Aorta (tissue), 5 donors: Measurements from ENCODE around the gene OR1L8. TPM values are rescaled to one million over a fixed set of nuclear protein-coding genes. Genes with fewer than 3 reads are reported as not detected.
"Not testable (repeated sequence)": the region's sequence is repeated elsewhere in the genome, so short reads cannot be mapped to it uniquely, and the experiment has no call there.

ENCODE experiments used
- ATAC-seq: fragments of 200-7000 bp; cut with Tn5 transposase; one replicate; pipeline ENCODE4 v1.9.1; 2022; ENCODE audit warnings: moderate library complexity; ENCODE audit not compliant: low FRiP score
- DNase-seq, 2 donors: peaks; one replicate each; pipeline ENCODE4 v3.0.0-alpha.2; 2020
- H3K27ac ChIP-seq, 2 donors: one replicate each; pipeline ENCODE4 v1.5.1; 2013; ENCODE audit warnings: low read length in 2 of 2, mild to moderate bottlenecking in 2 of 2, moderate library complexity in 2 of 2, control low read depth in 1 of 2, inconsistent platforms in 1 of 2, low read depth in 1 of 2
- H3K27me3 ChIP-seq, 2 donors: one replicate each; pipeline ENCODE4 v1.6.1; 2013; ENCODE audit warnings: control low read depth in 1 of 2, low read length in 1 of 2, mild to moderate bottlenecking in 1 of 2, moderate library complexity in 1 of 2; ENCODE audit not compliant: insufficient read depth in 2 of 2, control insufficient read depth in 1 of 2
- H3K36me3 ChIP-seq, 2 donors: one replicate each; pipeline ENCODE4 v1.6.1; 2013; ENCODE audit warnings: control low read depth in 1 of 2, low read length in 1 of 2, mild to moderate bottlenecking in 1 of 2; ENCODE audit not compliant: insufficient read depth in 2 of 2, control insufficient read depth in 1 of 2
- H3K4me1 ChIP-seq, 2 donors: one replicate each; pipeline ENCODE4 v1.6.1; 2013; ENCODE audit warnings: low read length in 2 of 2, control low read depth in 1 of 2, mild to moderate bottlenecking in 1 of 2, moderate library complexity in 1 of 2; ENCODE audit not compliant: insufficient read depth in 2 of 2, control insufficient read depth in 1 of 2
- H3K4me3 ChIP-seq, 2 donors: one replicate each; pipeline ENCODE4 v1.5.1; 2013; ENCODE audit warnings: low read length in 2 of 2, control low read depth in 1 of 2, mild to moderate bottlenecking in 1 of 2
- H3K9me3 ChIP-seq: one replicate; pipeline ENCODE4 v1.6.1; 2013; ENCODE audit warnings: mild to moderate bottlenecking, low read length; ENCODE audit not compliant: control insufficient read depth
- WGBS, 2 donors: extraction: QIAGEN DNeasy Blood & Tissue Kit; methylation state at CpG; one replicate each; pipeline ENCODE4 v1.1.7; 2013; 5-methylcytosine and 5-hydroxymethylcytosine counted together
- intact Hi-C, 2 donors: fragments of 100-400 bp; cut with DNase I; formaldehyde crosslinking; loops; one replicate each; pipeline versions ENCODE4 v1.14.2 to v1.15.0; 2022
- polyA plus RNA-seq, 2 donors: library from polyadenylated mRNA; stranded (reverse); fragments of 200-250 nt; gene quantifications; one replicate each; pipeline ENCODE4 v1.2.3, GENCODE V29; 2013
- total RNA-seq, 2 donors: library from RNA; stranded (reverse); fragmentation: NEBNext Ultra II Directional; extraction: Animal tissue kit (Norgen Biotek cat#: 25700); gene quantifications; one replicate each; pipeline ENCODE4 v1.2.1, GENCODE V29; 2021
- donor health status: healthy with polysubstance abuse.
- donor health status: Bipolar disorder and iron deficiency.
- donor health status: DM: no; HTN: no; CAD: no.
- donor health status: DM: no; HTN: no; CAD: no.
- donor health status: DM: yes; HTN: yes; CAD: no.

Gene OR1L8
- total and polyA plus RNA-seq, 4 donors = not detected

DNA sequence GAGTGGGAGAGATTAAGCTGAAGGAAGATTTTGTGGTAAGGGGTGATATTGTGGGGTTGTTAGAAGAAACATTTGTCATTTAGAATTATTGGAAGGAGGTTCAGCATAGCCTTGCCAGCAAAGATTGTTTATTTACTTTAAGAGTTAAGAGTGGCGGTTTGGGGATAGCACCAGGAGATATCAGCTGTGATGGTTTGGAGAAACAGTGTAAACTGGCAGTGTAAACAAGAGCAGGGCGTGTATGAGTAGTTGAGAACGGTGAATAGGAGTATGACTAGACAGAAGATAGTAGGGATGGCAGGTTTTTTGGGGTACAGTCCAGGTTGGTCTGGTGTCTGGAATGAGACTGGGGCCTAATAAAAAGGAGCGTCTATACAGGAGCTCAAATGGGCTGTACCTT lies 52.0 kb downstream of the OR1L8 start:
- H3K4me1 ChIP-seq, DNase-seq, H3K36me3 ChIP-seq, H3K27me3 ChIP-seq, H3K4me3 ChIP-seq, H3K27ac ChIP-seq, H3K9me3 ChIP-seq, intact Hi-C loops, ATAC-seq: not testable (repeated sequence)
- WGBS, 2 donors = 45 to 49% methylated on average over 4 of the region's 4 CpGs

DNA sequence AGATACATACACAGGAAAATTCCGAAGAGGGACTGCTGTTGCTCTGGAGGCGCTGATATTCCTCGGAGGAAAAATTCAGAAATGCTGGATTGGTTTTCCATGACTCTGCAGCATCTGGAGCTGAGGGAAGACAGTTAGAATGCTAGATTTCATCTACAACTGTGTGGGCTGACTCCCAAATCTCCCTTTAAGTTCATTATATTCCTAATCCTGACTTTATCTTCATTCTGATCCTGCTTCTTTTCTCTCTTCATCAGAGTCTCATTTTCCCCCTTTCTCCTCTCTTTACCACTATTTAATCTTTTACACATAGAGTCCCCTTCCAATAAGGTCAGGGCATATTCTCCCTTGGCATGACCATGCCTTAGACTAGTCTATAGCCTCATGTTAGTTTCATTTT lies 56.0 kb downstream of the OR1L8 start, which contains the start of gene OR1N1:
Gene OR1N1, minus strand, starts transcription at position 101 of the 400 bp plus-strand sequence. Its CDS starts 0 bp downstream, at position 101.
- Histone ChIP-seq H3K27me3 (peaks cover 0 to 1% of the 10 kb centered on the region in 2 donors), H3K27ac (no peak within 1 kb of the TSS), H3K4me1 (no peaks in the 10 kb centered on the region), H3K9me3 (peaks cover 3% of the 10 kb centered on the region), H3K4me3 (no peak within 1 kb of the TSS), H3K36me3 (no peaks in the 10 kb centered on the region)
- ATAC-seq = no peak
- WGBS, 2 donors = 89 to 91% methylated on average over 3 of the region's 3 CpGs
- intact Hi-C loops = no loop called here
- no peak for DNase-seq

DNA sequence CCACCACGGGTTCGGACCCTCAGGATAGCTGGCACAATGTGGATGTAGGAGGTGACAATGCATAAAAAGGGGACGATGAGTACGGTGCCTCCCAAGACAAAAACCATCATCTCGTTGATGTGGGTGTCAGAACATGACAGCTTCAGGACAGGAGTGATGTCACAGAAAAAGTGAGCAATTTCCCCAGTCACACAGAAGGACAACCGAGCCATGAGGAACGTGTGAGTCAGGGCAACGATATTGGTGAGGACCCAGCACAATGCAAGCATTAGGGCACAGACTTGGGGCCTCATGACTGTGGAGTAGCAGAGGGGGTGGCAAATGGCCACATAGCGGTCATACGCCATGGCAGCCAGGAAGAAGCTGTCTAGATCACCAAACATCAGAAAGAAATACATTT lies 56.6 kb downstream of the OR1L8 start:
- ATAC-seq = no peak
- Histone ChIP-seq H3K4me1 (no peaks in the 10 kb centered on the region), H3K36me3 (no peaks in the 10 kb centered on the region), H3K27ac (no peak overlapping the region), H3K4me3 (no peak overlapping the region), H3K9me3 (peaks cover 3% of the 10 kb centered on the region), H3K27me3 (peaks cover 0 to 1% of the 10 kb centered on the region in 2 donors)
- intact Hi-C loops = no loop called here
- no peak for DNase-seq
- 78 to 81% methylated on average over 10 of the region's 10 CpGs for WGBS, 2 donors

DNA sequence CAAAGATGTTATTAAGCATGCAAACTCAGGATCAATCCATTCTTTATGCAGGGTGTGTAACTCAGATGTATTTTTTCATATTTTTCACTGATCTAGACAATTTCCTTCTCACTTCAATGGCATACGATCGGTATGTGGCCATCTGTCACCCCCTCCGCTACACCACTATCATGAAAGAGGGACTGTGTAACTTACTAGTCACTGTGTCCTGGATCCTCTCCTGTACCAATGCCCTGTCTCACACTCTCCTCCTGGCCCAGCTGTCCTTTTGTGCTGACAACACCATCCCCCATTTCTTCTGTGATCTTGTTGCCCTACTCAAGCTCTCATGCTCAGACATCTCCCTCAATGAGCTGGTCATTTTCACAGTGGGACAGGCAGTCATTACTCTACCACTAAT lies 63.8 kb downstream of the OR1L8 start:
- Histone ChIP-seq H3K4me1 (no peaks in the 10 kb centered on the region), H3K9me3 (no peaks in the 10 kb centered on the region), H3K27me3 (no peaks in the 10 kb centered on the region), H3K4me3 (no peak overlapping the region), H3K36me3 (no peaks in the 10 kb centered on the region), H3K27ac (no peak overlapping the region)
- DNase-seq (no peak), ATAC-seq (no peak)
- WGBS, 2 donors = 86 to 88% methylated on average over 3 of the region's 3 CpGs
- intact Hi-C loops = no loop called here

DNA sequence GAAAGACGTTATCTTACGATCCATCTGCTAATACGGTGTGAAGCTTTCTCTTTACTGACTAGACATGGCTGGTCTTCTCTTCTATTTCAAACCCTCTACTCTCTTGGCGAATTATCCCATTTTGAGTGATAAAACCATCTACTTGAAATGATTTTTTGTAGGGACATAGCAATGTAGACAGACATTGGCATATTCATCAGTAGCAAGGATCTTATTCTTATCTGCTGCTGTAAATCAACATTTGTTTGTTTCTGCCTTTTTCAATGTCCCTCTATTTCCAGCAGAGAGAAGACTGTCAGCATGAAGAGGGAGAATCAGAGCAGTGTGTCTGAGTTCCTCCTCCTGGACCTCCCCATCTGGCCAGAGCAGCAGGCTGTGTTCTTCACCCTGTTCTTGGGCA lies 64.3 kb downstream of the OR1L8 start, which contains the start of gene OR1J4:
Gene OR1J4, plus strand, starts transcription at position 301 of the 400 bp plus-strand sequence. Its CDS starts 0 bp downstream, at position 301.
- 73 to 74% methylated on average over 4 of the region's 4 CpGs for WGBS, 2 donors
- intact Hi-C loops = no loop called here
- ATAC-seq = no peak

DNA sequence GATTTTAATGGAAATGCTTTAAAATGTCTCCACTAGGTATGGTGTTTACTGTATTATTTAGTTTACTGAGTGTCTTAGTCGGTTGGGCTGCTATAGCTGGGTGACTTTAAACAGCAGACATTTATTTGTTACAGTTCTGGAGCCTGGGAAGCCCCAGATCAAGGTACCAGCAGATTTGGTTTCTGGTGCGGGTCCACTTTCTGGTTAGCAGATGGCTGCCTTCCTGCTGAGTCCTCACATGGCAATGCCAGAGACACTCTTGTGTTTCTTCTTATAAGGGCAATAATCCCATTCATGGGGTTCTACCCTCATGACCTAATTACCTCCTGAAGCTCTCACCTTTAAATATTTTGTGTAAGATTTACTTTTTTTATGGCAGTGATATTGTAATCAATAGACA lies 65.0 kb downstream of the OR1L8 start:
- Histone ChIP-seq H3K36me3 (no peaks in the 10 kb centered on the region), H3K9me3 (no peaks in the 10 kb centered on the region), H3K4me3 (no peak overlapping the region), H3K4me1 (no peaks in the 10 kb centered on the region), H3K27me3 (no peaks in the 10 kb centered on the region), H3K27ac (no peak overlapping the region)
- DNase-seq (no peak), ATAC-seq (no peak)
- WGBS, 2 donors = 51 to 56% methylated on average over 2 of the region's 2 CpGs
- intact Hi-C loops = no loop called here

More for the DNA sequence above, 64.3 kb downstream of the OR1L8 start, which contains the start of gene OR1J4:
- Histone ChIP-seq H3K36me3 (no peaks in the 10 kb centered on the region), H3K27me3 (no peaks in the 10 kb centered on the region), H3K4me3 (no peak within 1 kb of the TSS), H3K9me3 (no peaks in the 10 kb centered on the region), H3K4me1 (no peaks in the 10 kb centered on the region), H3K27ac (no peak within 1 kb of the TSS)
- no peak for DNase-seq

Other genes starting within 250 kb of the OR1L8 start
- gene PTGS1, start 212.4 kb downstream of the OR1L8 start, total RNA-seq = 10 to 100 TPM; 10.4 to 20.3 TPM
- 1 to 10 TPM; 3.1 to 5.9 TPM for gene PTGS1, start 212.4 kb downstream of the OR1L8 start, polyA plus RNA-seq
- gene OR1J1, start 105.5 kb downstream of the OR1L8 start, total RNA-seq = not detected
- not detected for gene OR1J1, start 105.5 kb downstream of the OR1L8 start, polyA plus RNA-seq
- not detected for gene OR1J2, start 72.6 kb downstream of the OR1L8 start, total RNA-seq
- not detected for gene OR1J2, start 72.6 kb downstream of the OR1L8 start, polyA plus RNA-seq
- gene OR1J4, start 64.2 kb downstream of the OR1L8 start, total RNA-seq = not detected
- gene OR1J4, start 64.2 kb downstream of the OR1L8 start, polyA plus RNA-seq = not detected
- gene OR1N1, start 56.1 kb downstream of the OR1L8 start, total RNA-seq = not detected
- gene OR1N1, start 56.1 kb downstream of the OR1L8 start, polyA plus RNA-seq = not detected
- not detected for gene OR1N2, start 30.3 kb downstream of the OR1L8 start, total RNA-seq
- gene OR1N2, start 30.3 kb downstream of the OR1L8 start, polyA plus RNA-seq = not detected
- not detected for gene OR1Q1, start 31.4 kb upstream of the OR1L8 start, total RNA-seq
- gene OR1Q1, start 31.4 kb upstream of the OR1L8 start, polyA plus RNA-seq = not detected
- gene OR1B1, start 74.2 kb upstream of the OR1L8 start, total RNA-seq = not detected
- gene OR1B1, start 74.2 kb upstream of the OR1L8 start, polyA plus RNA-seq = not detected
- not detected for gene OR1L1, start 78.3 kb upstream of the OR1L8 start, total RNA-seq
- not detected for gene OR1L1, start 78.3 kb upstream of the OR1L8 start, polyA plus RNA-seq
- not detected for gene OR1L3, start 91.7 kb upstream of the OR1L8 start, total RNA-seq
- gene OR1L3, start 91.7 kb upstream of the OR1L8 start, polyA plus RNA-seq = not detected
- gene OR1L4, start 140.6 kb upstream of the OR1L8 start, total RNA-seq = not detected
- not detected for gene OR1L4, start 140.6 kb upstream of the OR1L8 start, polyA plus RNA-seq
- not detected for gene OR1L6, start 158.9 kb upstream of the OR1L8 start, total RNA-seq
- gene OR1L6, start 158.9 kb upstream of the OR1L8 start, polyA plus RNA-seq = not detected
- not detected for gene OR5C1, start 205.5 kb upstream of the OR1L8 start, total RNA-seq
- gene OR5C1, start 205.5 kb upstream of the OR1L8 start, polyA plus RNA-seq = not detected
- gene OR1K1, start 216.7 kb upstream of the OR1L8 start, total RNA-seq = not detected
- not detected for gene OR1K1, start 216.7 kb upstream of the OR1L8 start, polyA plus RNA-seq
- 10 to 100 TPM; 18.7 to 23.1 TPM for gene PDCL, start 245.2 kb upstream of the OR1L8 start, total RNA-seq
- 10 to 100 TPM; 11.2 to 16.7 TPM for gene PDCL, start 245.2 kb upstream of the OR1L8 start, polyA plus RNA-seq